HEK293T (cell line): ENCODE results near the gene KIF16B.

Source experiments
- CTCF ChIA-PET: fragments of 350-600 bp; formaldehyde crosslinking; extraction: SDS; loops from one replicate; lab custom pipeline; 2021; ENCODE audit warnings: antibody characterized with exemption, inconsistent platforms; lab: Yijun Ruan, JAX
- POLR2A ChIA-PET: fragments of 350-600 bp; formaldehyde crosslinking; extraction: SDS; loops from one replicate; lab custom pipeline; 2020; ENCODE audit warnings: antibody characterized with exemption, inconsistent platforms; lab: Yijun Ruan, JAX
- DNase-seq: peaks from one replicate; pipeline ENCODE4 v3.0.0; 2012; ENCODE audit warnings: mixed read lengths; ENCODE audit errors: extremely low spot score
- ARNT ChIP-seq: fragments of 450-650 bp; IDR thresholded peaks from 2 replicates; pipeline ENCODE4 v1.6.1; 2017; ENCODE audit warnings: mild to moderate bottlenecking
- BHLHE40 ChIP-seq: fragments of 450-650 bp; IDR thresholded peaks from 2 replicates; pipeline ENCODE4 v1.6.1; 2016; ENCODE audit warnings: mild to moderate bottlenecking, moderate library complexity, borderline replicate concordance
- CTBP1 ChIP-seq: fragments of 450-650 bp; IDR thresholded peaks from 2 replicates; pipeline ENCODE4 v1.6.1; 2016; ENCODE audit warnings: borderline replicate concordance
- ELF4 ChIP-seq: fragments of 450-650 bp; IDR thresholded peaks from 2 replicates; pipeline ENCODE4 v1.6.1; 2017; ENCODE audit warnings: antibody characterized with exemption
- FOXA1 ChIP-seq: fragments of 450-650 bp; IDR thresholded peaks from 2 replicates; pipeline ENCODE4 v1.6.1; 2016; ENCODE audit warnings: mild to moderate bottlenecking
- FOXK2 ChIP-seq: fragments of 450-650 bp; IDR thresholded peaks from 2 replicates; pipeline ENCODE4 v1.6.1; 2016; ENCODE audit warnings: mild to moderate bottlenecking
- FOXM1 ChIP-seq: fragments of 450-650 bp; IDR thresholded peaks from 2 replicates; pipeline ENCODE4 v1.6.1; 2017; ENCODE audit warnings: mild to moderate bottlenecking, borderline replicate concordance
- HDGF ChIP-seq: fragments of 450-650 bp; IDR thresholded peaks from 2 replicates; pipeline ENCODE4 v1.6.1; 2017; ENCODE audit warnings: antibody characterized with exemption, borderline replicate concordance
- L3MBTL2 ChIP-seq: fragments of 450-650 bp; conservative IDR thresholded peaks from 2 replicates; pipeline ENCODE4 v1.6.1; 2016; ENCODE audit warnings: mild to moderate bottlenecking
- LEF1 ChIP-seq: fragments of 450-650 bp; IDR thresholded peaks from 2 replicates; pipeline ENCODE4 v1.6.1; 2017; ENCODE audit warnings: mild to moderate bottlenecking, borderline replicate concordance
- NFRKB ChIP-seq: fragments of 450-650 bp; IDR thresholded peaks from 2 replicates; pipeline ENCODE4 v1.6.1; 2016; ENCODE audit warnings: mild to moderate bottlenecking, moderate library complexity
- PKNOX1 ChIP-seq: fragments of 450-650 bp; IDR thresholded peaks from 2 replicates; pipeline ENCODE4 v1.6.1; 2016
- SP1 ChIP-seq: fragments of 450-650 bp; IDR thresholded peaks from 2 replicates; pipeline ENCODE4 v1.6.1; 2017
- SUZ12 ChIP-seq: fragments of 450-650 bp; IDR thresholded peaks from 2 replicates; pipeline ENCODE4 v1.6.1; 2016; ENCODE audit warnings: mild to moderate bottlenecking
- TARDBP ChIP-seq: fragments of 450-650 bp; IDR thresholded peaks from 2 replicates; pipeline ENCODE4 v1.6.1; 2016
- ZNF384 ChIP-seq: fragments of 450-650 bp; IDR thresholded peaks from 2 replicates; pipeline ENCODE4 v1.6.1; 2016

KIF16B gene

GRCh38 chr20:16459019-16459700 lies 114.1 kb downstream of the KIF16B start:
- ChIA-PET CTCF (no interaction called here), POLR2A (no interaction called here)
- TF ChIP-seq CTBP1 = no peak
- DNase-seq = no peak

GRCh38 chr20:16457514-16457913 lies 115.7 kb downstream of the KIF16B start:
- TF ChIP-seq ELF4 (no peak), CTBP1 (no peak), NFRKB (no peak), BHLHE40 (no peak), ZNF384 (no peak), FOXA1 (no peak), L3MBTL2 (no peak), TARDBP (no peak), LEF1 (no peak), SP1 (no peak), HDGF (no peak), FOXM1 (no peak), FOXK2 (no peak), ARNT (no peak), SUZ12 (no peak), PKNOX1 (no peak)
- ChIA-PET POLR2A (no interaction called here), CTCF (no interaction called here)
- no peak for DNase-seq

- POLR2A ChIA-PET = no interaction called here
- CTCF ChIA-PET = no interaction called here
- DNase-seq = no peak
- no peak for TF ChIP-seq SUZ12
- TF ChIP-seq SP1 = no peak
- no peak for TF ChIP-seq CTBP1
- TF ChIP-seq LEF1 = no peak
- no peak for TF ChIP-seq L3MBTL2
- TF ChIP-seq NFRKB = no peak
- TF ChIP-seq ZNF384 = no peak
- no peak for TF ChIP-seq ELF4
- no peak for TF ChIP-seq TARDBP
- TF ChIP-seq BHLHE40 = no peak
- TF ChIP-seq FOXK2 = no peak
- no peak for TF ChIP-seq HDGF
- no peak for TF ChIP-seq ARNT
- TF ChIP-seq FOXA1 = no peak
- no peak for TF ChIP-seq PKNOX1
- no peak for TF ChIP-seq FOXM1
Measured at GRCh38 chr20:16455324-16455723, 117.9 kb downstream of the KIF16B start.

GRCh38 chr20:16451982-16452381 lies 121.3 kb downstream of the KIF16B start:
- CTCF ChIA-PET = no interaction called here
- TF ChIP-seq LEF1 (no peak), FOXM1 (no peak)
- no peak for DNase-seq
- POLR2A ChIA-PET = no interaction called here

GRCh38 chr20:16451001-16451400 lies 122.2 kb downstream of the KIF16B start:
- ChIA-PET CTCF (no interaction called here), POLR2A (no interaction called here)
- TF ChIP-seq FOXK2 (no peak), L3MBTL2 (no peak), HDGF (no peak), FOXA1 (no peak), ARNT (no peak), LEF1 (no peak), ZNF384 (no peak), SP1 (no peak), BHLHE40 (no peak)
- DNase-seq = no peak

- no peak for TF ChIP-seq BHLHE40
- no peak for TF ChIP-seq ARNT
- TF ChIP-seq SUZ12 = no peak
- no peak for TF ChIP-seq TARDBP
- no peak for TF ChIP-seq NFRKB
- no peak for TF ChIP-seq L3MBTL2
- CTCF ChIA-PET = interaction anchor here (0.6 kb wide), 1 partner anchor 174 kb away, joined by 5 read pairs; no protein-coding TSS in a partner anchor
- DNase-seq = no peak
- POLR2A ChIA-PET = no interaction called here
Measured at GRCh38 chr20:16446991-16447390, 126.3 kb downstream of the KIF16B start.

GRCh38 chr20:16446246-16446645 lies 127.0 kb downstream of the KIF16B start:
- ChIA-PET POLR2A (no interaction called here), CTCF (no interaction called here)
- no peak for DNase-seq
- TF ChIP-seq TARDBP (no peak), FOXK2 (no peak), ELF4 (no peak), FOXA1 (no peak), ZNF384 (no peak), NFRKB (no peak), L3MBTL2 (no peak), BHLHE40 (no peak), PKNOX1 (no peak), LEF1 (no peak), SUZ12 (no peak), ARNT (no peak), CTBP1 (no peak), SP1 (no peak), HDGF (no peak), FOXM1 (no peak)
